ENCODE results near the gene BCL2L2.

Gene BCL2L2

GRCh38 chr14:23361320-23361719 lies 54.7 kb downstream of the BCL2L2 start:
- no peak for TF ChIP-seq ZFP3 (CRISPR knock-in tag; IDR thresholded peaks at IDR 0.05)
- TF ChIP-seq CREB5 (CRISPR knock-in tag; IDR thresholded peaks at IDR 0.05; ENCODE audit: low read depth) = no peak
- TF ChIP-seq ISL1 (CRISPR knock-in tag; IDR thresholded peaks at IDR 0.05) = no peak
- TF ChIP-seq TCF4 (CRISPR knock-in tag; IDR thresholded peaks at IDR 0.05; ENCODE audit: borderline replicate concordance) = no peak
- no peak for TF ChIP-seq PATZ1 (CRISPR knock-in tag; IDR thresholded peaks at IDR 0.05; ENCODE audit: borderline replicate concordance)
- no peak for TF ChIP-seq RARB (CRISPR knock-in tag; IDR thresholded peaks at IDR 0.05)
- no peak for ATAC-seq
